GM12874 (cell line): ENCODE results near the gene ERG.

Experiments
- CTCF ChIP-seq: IDR thresholded peaks from 2 replicates; pipeline ENCODE4 v1.5.1; 2011; ENCODE audit warnings: low read depth, mild to moderate bottlenecking, control low read depth, low read length, moderate library complexity; ENCODE audit not compliant: insufficient read depth

The ERG gene

GRCh38 chr21:38498057-38498833 is at the start of gene ERG:
Gene ERG (minus strand): TSS chr21:38498477. CDS start chr21:38498380, 97 bp downstream.
- TF ChIP-seq CTCF = no peak

GRCh38 chr21:38544661-38545060 is 46.4 kb upstream of the ERG start:
- no peak for TF ChIP-seq CTCF

GRCh38 chr21:38542263-38542662 is 44.0 kb upstream of the ERG start:
- TF ChIP-seq CTCF = no peak

GRCh38 chr21:38538353-38538752 is 40.1 kb upstream of the ERG start:
- TF ChIP-seq CTCF = no peak

- no peak for TF ChIP-seq CTCF
These were observed 36.3 kb upstream of the ERG start for GRCh38 chr21:38534591-38534990.

- no peak for TF ChIP-seq CTCF
These were observed 35.6 kb upstream of the ERG start for GRCh38 chr21:38533887-38534286.

GRCh38 chr21:38531591-38531990 is 33.3 kb upstream of the ERG start:
- no peak for TF ChIP-seq CTCF
